Caco-2 (cell line): ENCODE measurements around the gene MYADML2. TPM values are rescaled to one million over a fixed set of nuclear protein-coding genes. Genes with fewer than 3 reads are reported as not detected.

Source experiments
- BruUV-seq: library from RNA; stranded (reverse); fragments of 400-500 nt; replicated peaks from 2 replicates; lab custom pipeline; 2021; lab: Mats Ljungman, UMichigan
- CTCF ChIA-PET: fragments of 300-600 bp; sonication (Branson Sonifier 250); formaldehyde crosslinking; loops from one replicate; lab custom pipeline; 2022; ENCODE audit warnings: antibody characterized with exemption; lab: Charles Lee
- POLR2A ChIA-PET: fragments of 300-600 bp; sonication (Branson Sonifier 250); formaldehyde crosslinking; loops from one replicate; lab custom pipeline; 2022; ENCODE audit warnings: antibody characterized with exemption; lab: Charles Lee
- DNase-seq, 2 experiments: peaks; one replicate each; pipeline versions ENCODE4 v3.0.0 to v3.0.0-alpha.2; 2020 to 2022
- H3K27me3 ChIP-seq: replicated peaks from 2 replicates; pipeline ENCODE4 v1.6.0; 2011; ENCODE audit warnings: low read length; ENCODE audit not compliant: control insufficient read depth, insufficient read depth
- H3K36me3 ChIP-seq: 2 replicates; pipeline ENCODE4 v1.5.1; 2011; ENCODE audit warnings: low read length; ENCODE audit not compliant: control insufficient read depth, insufficient read depth
- H3K4me1 ChIP-seq: fragments of 250-450 bp; sonication (Bioruptor Pico); 2 replicates; pipeline ENCODE4 v1.5.1; 2020; ENCODE audit warnings: mild to moderate bottlenecking
- H3K4me3 ChIP-seq: 2 replicates; pipeline ENCODE4 v1.5.1; 2011; ENCODE audit warnings: low read depth, mild to moderate bottlenecking, control low read depth, low read length
- H3K9me3 ChIP-seq: fragments of 250-450 bp; sonication (Bioruptor Pico); 2 replicates; pipeline ENCODE4 v1.5.1; 2020; ENCODE audit warnings: mild to moderate bottlenecking, moderate library complexity
- H3K27ac Mint-ChIP-seq: one replicate; pipeline ENCODE4 v1.8.0; 2022; ENCODE audit warnings: mixed read lengths; ENCODE audit not compliant: unreplicated experiment
- H3K27me3 Mint-ChIP-seq: one replicate; pipeline ENCODE4 v1.8.0; 2022; ENCODE audit warnings: mixed read lengths; ENCODE audit not compliant: insufficient read depth, unreplicated experiment
- H3K36me3 Mint-ChIP-seq: one replicate; pipeline ENCODE4 v1.8.0; 2022; ENCODE audit warnings: mild to moderate bottlenecking, mixed read lengths; ENCODE audit not compliant: insufficient read depth, unreplicated experiment
- H3K4me1 Mint-ChIP-seq: one replicate; pipeline ENCODE4 v1.8.0; 2022; ENCODE audit warnings: low read depth, mixed read lengths; ENCODE audit not compliant: unreplicated experiment
- H3K4me3 Mint-ChIP-seq: one replicate; pipeline ENCODE4 v1.8.0; 2022; ENCODE audit warnings: mild to moderate bottlenecking, moderate library complexity, mixed read lengths; ENCODE audit not compliant: unreplicated experiment
- H3K9me3 Mint-ChIP-seq: one replicate; pipeline ENCODE4 v1.8.0; 2022; ENCODE audit warnings: mixed read lengths; ENCODE audit not compliant: unreplicated experiment
- intact Hi-C: fragments of 100-400 bp; cut with micrococcal nuclease; formaldehyde crosslinking; loops from one replicate; pipeline ENCODE4 v1.10.0; 2022; ENCODE audit not compliant: unreplicated experiment
- total RNA-seq: library from RNA; stranded (reverse); gene quantifications from 2 replicates; pipeline ENCODE4 v1.2.3, GENCODE V29; 2022
- TF ChIP-seq, protein P1 (sequence below), 2 experiments: fragments of 200-600 bp in 1 of 2; IDR thresholded peaks; 1 replicate in 1 of 2; 2 replicates in 1 of 2; pipeline versions ENCODE4 v1.5.1 to v1.8.0; 2011 to 2022; ENCODE audit warnings: antibody characterized with exemption in 1 of 2, control low read depth in 1 of 2, inconsistent platforms in 1 of 2, low read depth in 1 of 2, low read length in 1 of 2, mild to moderate bottlenecking in 1 of 2, moderate library complexity in 1 of 2; ENCODE audit not compliant: insufficient read depth in 1 of 2, severe bottlenecking in 1 of 2, unreplicated experiment in 1 of 2

MYADML2 gene
- total RNA-seq, 1 experiment from 2014 or later: not detected

GRCh38 chr17:81927152-81927652 lies 19.8 kb downstream of the MYADML2 start:
- Histone ChIP-seq H3K27me3 (no peaks in the 10 kb centered on the region), H3K4me1 (peaks cover 14% of the 10 kb centered on the region), H3K9me3 (no peaks in the 10 kb centered on the region), H3K36me3 (no peaks in the 10 kb centered on the region), H3K4me3 (peak overlapping the region; percentile 89)
- H3K4me1 Mint-ChIP-seq: peaks cover 22% of the 10 kb centered on the region
- TF ChIP-seq, protein P1, sequence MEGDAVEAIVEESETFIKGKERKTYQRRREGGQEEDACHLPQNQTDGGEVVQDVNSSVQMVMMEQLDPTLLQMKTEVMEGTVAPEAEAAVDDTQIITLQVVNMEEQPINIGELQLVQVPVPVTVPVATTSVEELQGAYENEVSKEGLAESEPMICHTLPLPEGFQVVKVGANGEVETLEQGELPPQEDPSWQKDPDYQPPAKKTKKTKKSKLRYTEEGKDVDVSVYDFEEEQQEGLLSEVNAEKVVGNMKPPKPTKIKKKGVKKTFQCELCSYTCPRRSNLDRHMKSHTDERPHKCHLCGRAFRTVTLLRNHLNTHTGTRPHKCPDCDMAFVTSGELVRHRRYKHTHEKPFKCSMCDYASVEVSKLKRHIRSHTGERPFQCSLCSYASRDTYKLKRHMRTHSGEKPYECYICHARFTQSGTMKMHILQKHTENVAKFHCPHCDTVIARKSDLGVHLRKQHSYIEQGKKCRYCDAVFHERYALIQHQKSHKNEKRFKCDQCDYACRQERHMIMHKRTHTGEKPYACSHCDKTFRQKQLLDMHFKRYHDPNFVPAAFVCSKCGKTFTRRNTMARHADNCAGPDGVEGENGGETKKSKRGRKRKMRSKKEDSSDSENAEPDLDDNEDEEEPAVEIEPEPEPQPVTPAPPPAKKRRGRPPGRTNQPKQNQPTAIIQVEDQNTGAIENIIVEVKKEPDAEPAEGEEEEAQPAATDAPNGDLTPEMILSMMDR (IDR thresholded peaks at IDR 0.05; ENCODE audit: insufficient read depth in 1 of 2, low read depth in 1 of 2, low read length in 1 of 2, severe bottlenecking in 1 of 2, unreplicated experiment in 1 of 2): no peak
- intact Hi-C loops: loop anchor here (2.0 to 5.0 kb wide), 3 partner anchors 16 to 595 kb away; partner anchors contain the start of genes CENPX, LRRC45 and PCYT2
- ChIA-PET CTCF (interaction anchor here (0.5 to 2.1 kb wide), 11 partner anchors 10 to 120 kb away, joined by 3 to 11 read pairs (median 5); partner anchors contain the start of genes DCXR, NOTUM and PYCR1), POLR2A (interaction anchor here (0.5 to 1.7 kb wide), 6 partner anchors 10 to 96 kb away, joined by 3 to 11 read pairs (median 4); partner anchors contain the start of genes CENPX, LRRC45 and SIRT7)
- BruUV-seq: no TSS peak
- H3K9me3 Mint-ChIP-seq: no peaks in the 10 kb centered on the region
- H3K27me3 Mint-ChIP-seq: no peaks in the 10 kb centered on the region
- H3K27ac Mint-ChIP-seq: peak overlapping the region; percentile 85
- no peak for DNase-seq
- peak overlapping the region; percentile 77 for H3K4me3 Mint-ChIP-seq
- H3K36me3 Mint-ChIP-seq: peaks cover 28% of the 10 kb centered on the region

- peak; percentile 85 to 91 for DNase-seq
- H3K4me3 ChIP-seq: peak overlapping the region; percentile 89
- POLR2A ChIA-PET: interaction anchor here (0.6 to 1.7 kb wide), 9 partner anchors 9 to 111 kb away, joined by 3 to 11 read pairs (median 6); partner anchors contain the start of genes CENPX, DCXR, LRRC45 and PCYT2
- BruUV-seq: TSS peak; percentile 34
- Mint-ChIP-seq H3K27me3 (no peaks in the 10 kb centered on the region), H3K4me1 (peaks cover 17% of the 10 kb centered on the region), H3K36me3 (peaks cover 28% of the 10 kb centered on the region), H3K9me3 (no peaks in the 10 kb centered on the region), H3K4me3 (peak overlapping the region; percentile 77), H3K27ac (peak overlapping the region; percentile 85)
- intact Hi-C loops: loop anchor here (1.0 to 5.0 kb wide), 4 partner anchors 8 to 596 kb away; partner anchors contain the start of genes CENPX, LRRC45, PCYT2 and SIRT7
- CTCF ChIA-PET: interaction anchor here (0.5 to 2.1 kb wide), 5 partner anchors 11 to 111 kb away, joined by 3 to 10 read pairs (median 3); partner anchors contain the start of genes CENPX, DCXR, LRRC45 and PYCR1
- H3K9me3 ChIP-seq: no peaks in the 10 kb centered on the region
- peaks cover 14% of the 10 kb centered on the region for H3K4me1 ChIP-seq
- H3K27me3 ChIP-seq: no peaks in the 10 kb centered on the region
- TF ChIP-seq, protein P1 (IDR thresholded peaks at IDR 0.05; ENCODE audit: insufficient read depth in 1 of 2, low read depth in 1 of 2, low read length in 1 of 2, severe bottlenecking in 1 of 2, unreplicated experiment in 1 of 2): no peak
- H3K36me3 ChIP-seq: peaks cover 2% of the 10 kb centered on the region
Measured at GRCh38 chr17:81926451-81927151, 20.4 kb downstream of the MYADML2 start.
